ENCODE measurements around the gene ZFR2.

The ZFR2 gene

DNA sequence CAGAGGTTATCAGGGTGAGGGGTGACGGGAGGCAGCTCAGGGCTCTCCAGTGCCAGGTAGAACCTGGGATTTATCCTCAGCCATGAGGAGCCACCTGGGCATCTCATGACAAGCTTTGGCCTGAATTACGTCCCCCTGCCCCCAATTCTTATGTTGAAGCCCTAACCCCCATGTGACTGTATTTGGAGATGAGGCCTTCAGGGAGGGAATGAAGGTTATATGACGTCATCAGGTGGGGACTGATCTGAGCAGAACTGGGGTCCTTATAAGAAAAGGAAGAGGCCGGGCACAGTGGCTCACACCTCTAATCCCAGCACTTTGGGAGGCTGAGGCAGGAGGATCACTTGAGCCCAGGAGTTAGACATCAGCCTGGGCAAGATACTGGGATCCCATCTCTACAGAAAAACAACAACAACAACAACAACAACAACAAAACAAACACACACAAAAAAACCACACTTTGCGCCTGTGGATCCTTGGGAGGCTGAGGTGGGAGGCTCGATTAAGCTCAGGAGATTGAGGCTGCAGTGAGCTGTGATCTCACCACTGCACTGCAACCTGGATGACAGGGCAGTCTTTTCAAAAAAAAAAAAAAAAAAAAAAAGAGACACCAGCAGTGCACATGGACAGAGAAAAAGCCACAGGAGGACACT is 18.4 kb downstream of the ZFR2 start:
- TF ChIP-seq, protein P1, sequence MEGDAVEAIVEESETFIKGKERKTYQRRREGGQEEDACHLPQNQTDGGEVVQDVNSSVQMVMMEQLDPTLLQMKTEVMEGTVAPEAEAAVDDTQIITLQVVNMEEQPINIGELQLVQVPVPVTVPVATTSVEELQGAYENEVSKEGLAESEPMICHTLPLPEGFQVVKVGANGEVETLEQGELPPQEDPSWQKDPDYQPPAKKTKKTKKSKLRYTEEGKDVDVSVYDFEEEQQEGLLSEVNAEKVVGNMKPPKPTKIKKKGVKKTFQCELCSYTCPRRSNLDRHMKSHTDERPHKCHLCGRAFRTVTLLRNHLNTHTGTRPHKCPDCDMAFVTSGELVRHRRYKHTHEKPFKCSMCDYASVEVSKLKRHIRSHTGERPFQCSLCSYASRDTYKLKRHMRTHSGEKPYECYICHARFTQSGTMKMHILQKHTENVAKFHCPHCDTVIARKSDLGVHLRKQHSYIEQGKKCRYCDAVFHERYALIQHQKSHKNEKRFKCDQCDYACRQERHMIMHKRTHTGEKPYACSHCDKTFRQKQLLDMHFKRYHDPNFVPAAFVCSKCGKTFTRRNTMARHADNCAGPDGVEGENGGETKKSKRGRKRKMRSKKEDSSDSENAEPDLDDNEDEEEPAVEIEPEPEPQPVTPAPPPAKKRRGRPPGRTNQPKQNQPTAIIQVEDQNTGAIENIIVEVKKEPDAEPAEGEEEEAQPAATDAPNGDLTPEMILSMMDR (IDR thresholded peaks at IDR 0.05; ENCODE audit: control insufficient read depth, insufficient read depth, low read depth, low read length, missing control alignments), result no peak
- DNase-seq (ENCODE audit: low read depth), result no peak
- no peak overlapping the region for H3K4me3 ChIP-seq (ENCODE audit: control insufficient read depth, low read depth, low read length)

DNA sequence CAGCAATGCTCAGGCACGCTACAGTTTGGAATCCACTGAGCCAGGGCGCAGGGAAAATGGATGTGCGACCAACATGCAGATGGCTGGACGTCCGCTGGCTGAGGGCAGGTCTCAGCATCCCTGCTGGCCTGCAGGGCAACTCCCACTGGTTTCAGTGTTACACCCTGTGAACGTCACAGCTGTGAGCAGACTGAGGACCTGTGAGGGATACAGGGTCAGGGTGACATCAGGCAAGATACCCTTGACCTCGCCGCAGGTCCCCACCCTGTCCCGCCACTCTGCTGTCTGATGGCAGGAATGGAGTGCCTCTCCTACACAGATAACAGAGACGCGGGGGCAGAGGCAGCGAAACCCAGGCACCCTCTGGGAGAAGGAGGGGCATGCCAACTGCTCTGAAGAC is 19.1 kb downstream of the ZFR2 start:
- TF ChIP-seq, protein P1 (IDR thresholded peaks at IDR 0.05; ENCODE audit: control insufficient read depth, insufficient read depth, low read depth, low read length, missing control alignments), result no peak
- H3K4me3 ChIP-seq (ENCODE audit: control insufficient read depth, low read depth, low read length), result no peak overlapping the region
- DNase-seq (ENCODE audit: low read depth), result no peak

GRCh38 chr19:3849092-3849491 is 19.7 kb downstream of the ZFR2 start:
- DNase-seq (ENCODE audit: low read depth), result no peak
- H3K4me3 ChIP-seq (ENCODE audit: control insufficient read depth, low read depth, low read length), result no peak overlapping the region
- TF ChIP-seq, protein P1 (IDR thresholded peaks at IDR 0.05; ENCODE audit: control insufficient read depth, insufficient read depth, low read depth, low read length, missing control alignments), result peak; percentile 46

- TF ChIP-seq, protein P1 (IDR thresholded peaks at IDR 0.05; ENCODE audit: control insufficient read depth, insufficient read depth, low read depth, low read length, missing control alignments), result no peak
- DNase-seq (ENCODE audit: low read depth), result no peak
- H3K4me3 ChIP-seq (ENCODE audit: control insufficient read depth, low read depth, low read length), result no peak overlapping the region
Observed at GRCh38 chr19:3844596-3844995, 24.2 kb downstream of the ZFR2 start.

DNA sequence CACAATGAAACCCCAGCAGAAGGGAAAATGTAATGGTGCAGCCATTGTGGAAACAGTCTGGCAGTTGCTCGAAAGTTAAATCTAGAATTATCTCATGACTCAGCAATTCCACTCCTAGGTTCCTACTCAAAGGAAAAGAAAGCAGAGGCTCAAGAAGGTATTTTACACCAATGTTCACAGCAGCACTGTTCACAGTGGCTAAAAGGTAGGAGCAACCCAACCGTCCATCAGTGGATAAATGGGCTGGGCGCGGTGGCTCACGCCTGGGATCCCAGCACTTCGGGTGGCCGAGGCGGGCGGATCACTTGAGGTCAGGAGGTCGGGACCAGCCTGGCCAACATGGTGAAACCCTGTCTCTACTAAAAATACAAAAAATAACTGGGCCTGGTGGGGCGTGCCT is 25.9 kb downstream of the ZFR2 start:
- TF ChIP-seq, protein P1 (IDR thresholded peaks at IDR 0.05; ENCODE audit: control insufficient read depth, insufficient read depth, low read depth, low read length, missing control alignments), result no peak
- no peak overlapping the region for H3K4me3 ChIP-seq (ENCODE audit: control insufficient read depth, low read depth, low read length)
- DNase-seq (ENCODE audit: low read depth), result no peak

DNA sequence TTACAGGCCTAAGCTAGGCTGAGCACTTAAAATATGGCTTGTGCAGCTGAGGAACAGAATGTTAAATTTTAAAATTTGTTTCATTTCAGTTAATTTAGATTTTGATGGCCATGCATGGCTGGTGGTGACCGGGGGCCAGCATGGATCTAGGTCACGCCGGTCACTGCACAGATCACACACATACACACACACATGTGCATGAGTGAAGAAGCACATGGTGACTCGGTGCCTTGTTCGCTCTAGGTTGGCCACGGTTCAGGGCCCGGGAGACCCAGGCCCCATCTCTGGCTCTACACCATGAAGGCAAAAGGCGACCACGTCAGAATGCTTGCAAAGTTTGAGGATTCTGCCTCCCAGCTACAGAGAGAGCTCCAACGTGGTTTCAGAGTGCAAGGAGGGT is 28.0 kb downstream of the ZFR2 start:
- TF ChIP-seq, protein P1 (IDR thresholded peaks at IDR 0.05; ENCODE audit: control insufficient read depth, insufficient read depth, low read depth, low read length, missing control alignments), result no peak
- DNase-seq (ENCODE audit: low read depth), result no peak
- H3K4me3 ChIP-seq (ENCODE audit: control insufficient read depth, low read depth, low read length), result no peak overlapping the region

Measured in AG09309 (cell line).